ENCODE results near the gene GPR22.

GPR22 gene

DNA sequence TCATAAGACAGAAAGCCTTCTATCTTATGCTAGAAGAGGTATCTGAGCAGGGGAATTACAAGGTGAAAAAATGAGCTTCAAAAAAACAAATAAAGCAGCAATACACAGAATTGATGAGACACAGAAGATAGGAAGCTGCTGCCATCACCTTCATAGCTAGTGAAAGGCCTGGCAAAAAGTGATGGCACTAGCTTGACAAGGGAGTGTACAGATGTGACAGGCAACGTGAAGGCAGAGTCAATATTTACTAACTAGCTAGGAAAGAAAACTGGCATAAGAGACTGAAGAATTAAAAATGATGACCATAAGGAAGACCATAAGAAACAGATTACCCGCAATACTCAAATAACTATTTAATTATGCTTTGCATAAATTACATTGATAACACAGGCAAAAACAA, 9.4 kb downstream of the GPR22 start:
- DNase-seq = no peak

DNA sequence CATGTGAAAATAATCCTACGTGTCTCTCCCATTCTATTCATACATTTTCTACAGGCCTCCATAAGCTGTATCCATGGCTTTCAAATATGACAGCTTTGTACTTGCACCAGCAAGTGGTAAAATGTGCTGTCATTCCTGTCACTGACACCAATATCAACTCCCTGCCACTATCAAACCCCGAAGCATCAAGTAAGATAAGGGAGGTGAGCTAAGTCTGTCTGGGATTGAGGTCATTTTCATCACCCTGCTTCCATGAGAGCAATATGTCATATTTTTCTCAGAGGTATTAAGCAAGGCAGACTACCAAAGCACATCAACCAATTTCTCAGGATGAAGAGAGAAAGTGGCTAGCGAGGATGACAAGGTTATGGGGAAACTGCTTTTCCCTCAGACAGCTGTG, 11.1 kb downstream of the GPR22 start:
- no peak for DNase-seq

DNA sequence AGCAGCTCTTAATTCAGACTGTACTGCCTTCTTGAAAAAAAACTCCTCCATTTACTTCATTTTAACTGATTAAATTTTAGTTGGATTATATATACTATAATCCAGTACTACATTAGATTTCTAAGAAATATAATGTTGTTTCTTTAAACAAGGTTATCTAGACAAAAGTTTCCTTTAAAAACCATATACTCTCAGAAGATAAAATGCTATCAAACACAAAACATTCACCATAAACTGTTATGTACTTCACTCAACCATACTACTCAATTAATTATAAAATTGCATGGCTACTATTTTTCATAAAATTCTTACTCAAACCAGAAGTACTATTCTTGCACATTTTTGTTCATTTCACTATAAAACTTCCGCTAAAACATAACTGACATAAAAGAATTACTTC, 12.7 kb downstream of the GPR22 start:
- DNase-seq = no peak

DNA sequence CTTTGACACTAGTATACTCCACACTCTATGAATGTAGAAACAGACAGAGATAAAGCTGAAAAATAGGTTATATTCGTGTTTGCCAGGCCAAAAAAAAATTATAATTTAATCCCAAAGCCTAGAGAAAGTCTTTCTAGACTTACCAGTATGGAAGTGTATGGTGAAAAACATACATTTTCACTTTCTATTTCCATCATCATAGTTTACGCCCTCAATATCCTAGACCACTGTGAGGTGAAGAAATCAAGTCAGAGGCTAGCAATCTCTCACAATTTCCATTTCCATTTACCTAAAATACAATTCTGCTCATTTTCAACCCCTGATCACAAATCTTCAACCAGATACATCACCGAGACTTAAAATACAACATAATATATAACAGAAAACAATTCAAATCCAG, 16.2 kb downstream of the GPR22 start:
- DNase-seq = no peak

DNA sequence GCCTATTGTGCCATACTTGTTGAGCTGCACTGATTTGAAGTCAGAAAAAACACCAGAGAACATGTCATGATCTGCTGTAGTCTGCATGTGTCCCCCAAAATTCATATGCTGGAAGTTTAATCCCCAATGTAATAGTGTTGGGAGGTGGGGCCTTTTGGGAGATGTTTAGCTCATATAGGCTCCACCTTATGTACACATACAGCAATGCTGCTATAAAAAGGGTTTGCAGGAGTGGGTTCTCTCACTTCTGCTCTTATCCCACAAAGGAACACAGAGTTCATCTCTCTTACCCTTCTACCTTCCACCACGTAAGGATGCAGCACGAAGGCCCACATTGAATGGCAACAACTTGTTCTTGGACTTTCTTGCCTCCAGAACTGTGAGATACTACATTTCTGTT, 23.0 kb downstream of the GPR22 start:
- DNase-seq = no peak

DNA sequence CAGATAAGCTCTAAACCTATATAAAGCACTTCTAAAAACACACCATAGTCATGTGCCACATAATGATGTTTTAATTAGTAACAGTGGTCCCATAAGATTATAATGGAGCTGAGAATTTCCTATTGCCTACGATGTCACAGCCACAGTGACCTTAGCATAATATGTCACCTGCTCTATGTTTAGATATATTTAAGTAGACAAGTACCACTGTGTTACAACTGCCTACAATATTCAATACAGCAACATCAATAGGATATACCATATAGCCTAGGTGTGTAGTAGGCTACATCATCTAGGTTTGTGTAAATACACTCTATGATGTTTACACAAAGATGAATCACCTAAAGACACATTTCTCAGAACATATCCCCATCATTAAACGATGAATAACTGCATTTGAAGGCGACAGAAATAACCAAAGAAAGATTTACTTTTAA, 24.5 kb downstream of the GPR22 start:
- no peak for DNase-seq

DNA sequence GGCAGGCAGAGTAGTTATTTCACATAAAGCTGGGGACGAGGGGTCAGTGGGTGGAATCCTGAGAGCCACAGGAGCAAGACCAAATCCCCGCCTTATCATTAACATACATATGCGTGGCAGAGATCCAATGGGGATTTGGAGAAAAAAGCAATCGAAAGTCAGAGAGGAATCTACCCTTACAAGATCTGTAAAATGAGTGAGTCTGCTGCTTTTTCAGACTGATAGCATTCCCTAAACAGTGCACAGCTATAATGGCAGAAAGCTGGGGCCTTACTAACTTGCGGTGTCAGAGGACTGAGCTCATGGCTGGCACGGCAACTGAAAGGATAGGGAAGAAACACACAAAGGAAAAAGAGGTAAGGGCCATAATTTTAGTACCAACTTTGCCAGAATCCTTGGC, 25.0 kb downstream of the GPR22 start:
- no peak for DNase-seq

DNA sequence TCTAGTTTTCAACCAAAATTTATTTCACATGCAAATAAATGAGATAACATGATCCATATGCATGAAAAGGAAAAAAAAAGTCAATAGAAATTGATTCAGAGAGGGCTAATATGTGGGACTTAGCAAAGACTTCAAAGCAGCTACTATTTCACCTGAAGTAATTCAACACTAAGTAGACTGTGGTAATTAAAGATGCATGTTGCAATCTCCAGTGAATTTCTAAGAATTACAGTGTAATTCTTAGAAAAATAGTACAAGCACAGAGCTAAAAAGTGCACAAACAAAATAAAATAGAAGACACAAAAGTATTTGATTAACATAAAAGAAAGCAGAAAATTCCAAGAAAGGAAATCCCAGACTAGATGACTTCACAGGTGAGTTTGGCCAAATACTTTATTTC, 25.7 kb downstream of the GPR22 start:
- DNase-seq = no peak

DNA sequence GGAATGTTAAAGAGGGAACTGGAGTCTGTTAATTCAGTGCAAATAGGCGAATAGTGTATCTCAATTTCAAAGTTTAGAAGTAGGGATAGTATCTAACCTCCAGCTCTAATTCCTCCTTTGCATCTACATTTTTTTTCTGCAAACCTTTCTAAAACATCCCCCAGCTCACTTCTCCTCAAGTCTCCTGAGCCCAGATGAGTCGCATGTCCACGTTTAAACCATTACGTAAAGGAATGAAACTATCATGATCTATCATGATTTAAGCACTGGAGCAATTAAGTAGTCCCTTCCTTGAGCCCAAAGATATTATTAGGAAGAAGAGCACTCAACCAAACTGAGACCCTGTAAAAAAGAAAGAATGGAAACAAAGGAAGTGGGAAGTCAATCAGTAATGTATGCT, 29.9 kb downstream of the GPR22 start:
- no peak for DNase-seq

DNA sequence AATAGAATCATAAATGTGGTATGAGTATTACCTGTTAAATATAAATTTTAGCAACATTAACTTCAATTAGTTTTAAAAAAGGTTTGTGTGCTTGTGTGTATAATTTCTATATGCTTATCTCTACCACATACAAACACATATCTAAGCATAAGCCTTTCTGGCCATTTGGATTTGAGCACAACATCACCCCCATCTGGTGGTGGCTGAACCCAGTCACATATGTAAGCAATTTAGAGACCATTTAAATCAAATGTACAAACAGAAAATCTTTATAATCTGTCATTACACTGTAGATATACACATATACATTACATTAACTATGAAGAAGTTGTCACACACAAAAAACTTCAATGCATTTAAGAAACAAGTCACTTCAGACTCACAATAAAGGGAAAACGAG, 31.7 kb downstream of the GPR22 start:
- no peak for DNase-seq

DNA sequence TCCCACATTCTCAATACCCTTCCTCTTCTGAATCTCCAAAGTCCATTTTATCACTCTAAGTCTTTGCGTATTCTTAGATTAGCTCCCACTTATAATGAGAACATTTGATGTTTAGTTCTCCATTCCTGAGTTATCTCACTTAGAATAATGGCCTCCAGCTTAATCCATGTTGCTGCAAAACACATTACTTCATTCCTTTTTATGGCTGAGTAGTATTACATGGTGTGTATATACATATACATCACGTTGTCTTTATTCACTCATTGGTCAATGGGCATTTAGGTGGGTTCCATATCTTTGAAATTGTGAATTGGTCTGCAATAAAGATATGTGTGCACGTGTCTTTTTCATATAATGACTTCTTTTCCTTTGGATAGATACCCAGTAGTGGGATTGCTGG, 32.3 kb downstream of the GPR22 start:
- no peak for DNase-seq

DNA sequence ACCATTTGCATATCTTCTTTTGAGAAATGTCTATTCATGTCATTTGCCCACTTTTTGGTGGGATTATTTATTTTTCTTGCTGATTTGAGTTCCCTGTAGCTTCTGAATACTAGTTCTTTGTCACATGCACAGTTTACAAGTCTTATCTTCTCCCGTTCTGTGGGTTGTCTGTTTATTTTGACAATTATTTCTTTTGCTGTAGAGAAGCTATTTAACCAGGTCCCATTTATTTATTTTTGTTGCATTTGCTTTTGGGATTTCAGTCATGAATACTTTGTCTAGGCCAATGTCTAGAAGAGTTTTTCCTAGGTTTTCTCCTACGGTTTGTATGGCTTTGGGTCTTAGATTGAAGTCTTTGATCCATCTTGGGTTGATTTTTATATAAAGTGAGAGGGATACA, 32.9 kb downstream of the GPR22 start:
- DNase-seq = no peak

DNA sequence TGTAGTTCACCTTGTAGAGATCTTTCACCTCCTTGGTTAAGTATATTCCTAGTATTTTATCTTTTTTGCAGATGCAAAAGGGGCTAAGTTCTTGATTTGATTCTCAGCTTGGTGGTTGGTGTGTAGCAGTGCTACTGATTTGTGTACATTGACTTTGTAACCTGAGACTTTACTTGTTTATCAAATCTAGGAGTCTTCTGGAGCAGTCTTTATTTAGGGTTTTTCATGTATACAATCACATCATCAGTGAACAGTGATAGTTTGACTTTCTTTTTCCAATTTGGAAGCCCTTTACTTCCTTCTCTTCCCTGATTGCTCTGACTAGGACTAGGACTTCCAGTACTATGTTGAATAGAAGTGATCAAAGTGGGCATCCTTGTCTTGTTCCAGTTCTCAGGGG, 33.8 kb downstream of the GPR22 start:
- DNase-seq = no peak

DNA sequence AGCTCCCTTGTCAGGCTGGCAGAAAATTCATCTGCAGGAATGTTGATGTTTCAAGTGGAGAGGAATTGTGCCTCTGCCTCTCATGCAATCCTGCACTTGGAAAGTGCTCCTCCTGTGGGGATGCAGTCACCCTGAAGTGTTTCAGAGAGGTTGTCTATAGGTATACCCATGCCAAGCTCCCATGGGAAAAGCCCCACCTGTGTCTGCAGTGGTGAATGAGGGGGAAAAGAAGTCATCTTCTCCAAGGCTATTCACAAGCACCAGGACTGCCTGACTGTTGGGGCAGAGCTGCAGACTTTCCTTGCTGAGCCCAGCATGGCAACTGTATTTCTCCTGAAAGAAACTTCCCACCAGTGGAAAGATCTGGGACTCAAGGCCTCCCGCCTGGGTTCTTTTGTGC, 35.5 kb downstream of the GPR22 start:
- no peak for DNase-seq

DNA sequence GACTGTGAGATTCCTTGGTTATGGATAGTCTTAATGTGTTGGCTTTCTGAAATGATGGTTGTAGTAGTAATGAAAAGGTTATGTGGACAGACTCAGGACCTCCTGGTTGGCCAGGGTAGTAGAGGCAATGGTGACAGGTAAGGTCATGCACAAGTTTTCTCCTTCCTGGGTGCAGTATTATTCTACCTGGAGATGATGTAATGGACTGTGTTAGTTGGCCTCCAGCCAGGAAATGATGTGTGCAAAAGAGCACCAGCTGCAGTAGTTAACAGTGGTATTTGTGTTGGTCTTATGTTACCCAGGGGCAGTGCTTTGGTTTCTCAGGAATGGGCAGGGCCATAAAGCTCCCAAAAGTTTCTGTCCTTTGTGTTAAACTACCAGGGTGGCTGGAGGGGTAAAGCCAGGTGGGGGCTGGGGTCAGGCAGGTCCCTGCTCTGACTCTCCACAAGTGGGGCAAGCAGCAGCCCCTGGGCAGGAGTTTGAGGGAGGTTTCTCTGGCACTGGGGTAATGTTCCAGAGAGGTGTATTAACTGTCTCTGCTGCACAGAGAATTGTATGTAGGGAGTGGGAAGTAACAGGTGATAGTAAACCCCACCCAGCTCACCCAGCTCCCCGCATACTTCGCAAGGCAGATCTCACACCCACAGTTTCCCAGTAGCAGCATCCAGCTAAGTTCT, 36.3 kb downstream of the GPR22 start:
- no peak for DNase-seq

DNA sequence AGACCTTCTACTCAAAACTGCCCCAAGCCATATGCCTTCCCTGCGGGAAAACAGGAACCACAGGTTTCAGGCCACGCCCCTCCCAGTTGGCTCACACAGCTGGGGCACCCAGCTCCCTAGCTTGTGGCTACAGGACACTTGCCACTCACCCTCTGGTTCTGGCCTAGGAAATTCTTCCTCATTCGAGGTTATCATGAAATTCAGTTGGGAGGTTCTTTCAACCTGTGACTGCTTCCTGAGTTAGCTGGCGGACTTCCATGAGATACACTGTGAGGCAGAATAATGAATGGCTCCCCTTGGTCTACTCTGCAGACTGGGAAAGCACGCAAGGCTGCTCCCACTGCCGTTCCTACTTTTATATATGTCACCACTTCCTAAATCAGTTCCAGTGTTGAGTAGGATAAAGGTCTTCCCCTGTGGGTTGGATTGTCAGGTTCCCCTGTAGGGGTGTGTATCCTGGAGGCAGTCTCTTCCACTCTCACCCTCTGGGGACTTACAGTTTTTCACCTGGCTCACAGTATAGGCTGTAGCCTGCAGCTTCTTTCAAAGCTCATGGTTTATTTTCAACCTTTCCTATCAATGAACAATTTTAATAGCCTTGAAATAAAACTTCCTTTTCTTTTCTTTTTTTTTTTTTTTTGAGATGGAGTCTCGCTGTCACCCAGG, 37.0 kb downstream of the GPR22 start:
- no peak for DNase-seq
